HepG2 (cell line): ENCODE measurements around the gene LYSMD2. TPM values are rescaled to one million over a fixed set of nuclear protein-coding genes. Genes with fewer than 3 reads are reported as not detected.

Source experiments
- ARHGAP35 ChIP-seq: sonication (generic); formaldehyde crosslinking; IDR thresholded peaks from 2 replicates; pipeline ENCODE4 v1.9.0; 2022; ENCODE audit warnings: mild to moderate bottlenecking, inconsistent platforms, moderate library complexity, missing genetic modification reagents, borderline replicate concordance
- FUBP1 ChIP-seq: sonication (generic); formaldehyde crosslinking; IDR thresholded peaks from 2 replicates; pipeline ENCODE4 v1.5.1; 2020; ENCODE audit warnings: missing genetic modification reagents, mild to moderate bottlenecking, borderline replicate concordance
- IRF2 ChIP-seq: IDR thresholded peaks from 2 replicates; pipeline ENCODE4 v1.6.1; 2018; ENCODE audit warnings: missing genetic modification reagents, missing compliant biosample characterization
- KLF11 ChIP-seq: IDR thresholded peaks from 2 replicates; pipeline ENCODE4 v1.6.1; 2016; ENCODE audit warnings: missing compliant biosample characterization
- MAX ChIP-seq: IDR thresholded peaks from 2 replicates; pipeline ENCODE4 v1.6.1; 2012; ENCODE audit warnings: inconsistent platforms
- MED1 ChIP-seq: sonication (generic); formaldehyde crosslinking; IDR thresholded peaks from 2 replicates; pipeline ENCODE4 v1.4.0; 2020; ENCODE audit warnings: missing genetic modification reagents
- MXD3 ChIP-seq: IDR thresholded peaks from 2 replicates; pipeline ENCODE4 v1.6.1; 2016; ENCODE audit warnings: mild to moderate bottlenecking, missing biosample characterization, missing genetic modification reagents
- NCOA5 ChIP-seq: sonication (generic); formaldehyde crosslinking; IDR thresholded peaks from 2 replicates; pipeline ENCODE4 v1.4.0; 2020; ENCODE audit warnings: missing genetic modification reagents
- PLRG1 ChIP-seq: fragments of 450-650 bp; conservative IDR thresholded peaks from 2 replicates; pipeline ENCODE4 v1.6.1; 2016
- ZMAT3 ChIP-seq: sonication (generic); formaldehyde crosslinking; conservative IDR thresholded peaks from 2 replicates; pipeline ENCODE4 v1.7.0; 2021; ENCODE audit warnings: missing genetic modification reagents
- ZNF281 ChIP-seq: sonication (generic); formaldehyde crosslinking; IDR thresholded peaks from 2 replicates; pipeline ENCODE4 v1.4.0; 2020; ENCODE audit warnings: missing genetic modification reagents, borderline replicate concordance
- ZNF407 ChIP-seq: sonication (generic); formaldehyde crosslinking; IDR thresholded peaks from one replicate; pipeline ENCODE4 v1.5.1; 2020; ENCODE audit warnings: mild to moderate bottlenecking, missing genetic modification reagents; ENCODE audit errors: not compliant biosample characterization
- ZNF639 ChIP-seq: conservative IDR thresholded peaks from 2 replicates; pipeline ENCODE4 v1.6.1; 2018; ENCODE audit warnings: missing genetic modification reagents
- ZNF720 ChIP-seq: sonication (generic); formaldehyde crosslinking; IDR thresholded peaks from 2 replicates; pipeline ENCODE4 v1.4.0; 2020; ENCODE audit warnings: missing genetic modification reagents
- polyA plus RNA-seq, 8 experiments: library from polyadenylated mRNA; depleted of rRNA in 3 of 8; stranded (reverse) in 7 of 8; unstranded in 1 of 8; fragments of >200 nt; fragmentation: Illumina TruSeq in 4 of 8; extraction: Trizol in 4 of 8; gene quantifications; 2 replicates each; pipeline versions ENCODE4 v1.2.1 to v1.2.3, GENCODE V29; 2011 to 2016; ENCODE audit warnings: low read depth in 4 of 8, missing spikeins in 1 of 8, mixed read lengths in 1 of 8; ENCODE audit not compliant: insufficient read depth in 1 of 8
- total RNA-seq, 5 experiments: library from RNA; depleted of rRNA; stranded (reverse); fragments of >200 nt; fragmentation: Illumina TruSeq; extraction: Trizol; gene quantifications; 2 replicates each; pipeline ENCODE4 v1.2.3, GENCODE V29; 2016; ENCODE audit warnings: low read depth in 1 of 5

LYSMD2 gene
- total and polyA plus RNA-seq, 2 of the 13 experiments (the other 11 are each of a cell fraction or from before 2014, with no cell fraction given) = 0.05 to 0.27 TPM

- TF ChIP-seq ARHGAP35 (CRISPR knock-in tag) (no peak), MAX (peak; percentile 74), IRF2 (CRISPR knock-in tag) (no peak), ZMAT3 (CRISPR knock-in tag) (no peak), MED1 (no peak), PLRG1 (no peak), ZNF407 (CRISPR knock-in tag) (no peak), ZNF639 (CRISPR knock-in tag) (no peak), KLF11 (no peak), ZNF281 (no peak), NCOA5 (no peak), ZNF720 (no peak), FUBP1 (no peak), MXD3 (CRISPR knock-in tag) (no peak)
Observed at GRCh38 chr15:51736751-51737521, 519 bp downstream of the LYSMD2 start (continued).
